HK-2 (cell line): ENCODE measurements around the gene PCDHA6.
"Not testable (repeated sequence)": the region's sequence is repeated elsewhere in the genome, so short reads cannot be mapped to it uniquely, and the experiment has no call there.

Experiments
- DNase-seq: peaks from one replicate; pipeline ENCODE4 v3.0.0-alpha.2; 2018; ENCODE audit not compliant: unreplicated experiment

The PCDHA6 gene

DNA sequence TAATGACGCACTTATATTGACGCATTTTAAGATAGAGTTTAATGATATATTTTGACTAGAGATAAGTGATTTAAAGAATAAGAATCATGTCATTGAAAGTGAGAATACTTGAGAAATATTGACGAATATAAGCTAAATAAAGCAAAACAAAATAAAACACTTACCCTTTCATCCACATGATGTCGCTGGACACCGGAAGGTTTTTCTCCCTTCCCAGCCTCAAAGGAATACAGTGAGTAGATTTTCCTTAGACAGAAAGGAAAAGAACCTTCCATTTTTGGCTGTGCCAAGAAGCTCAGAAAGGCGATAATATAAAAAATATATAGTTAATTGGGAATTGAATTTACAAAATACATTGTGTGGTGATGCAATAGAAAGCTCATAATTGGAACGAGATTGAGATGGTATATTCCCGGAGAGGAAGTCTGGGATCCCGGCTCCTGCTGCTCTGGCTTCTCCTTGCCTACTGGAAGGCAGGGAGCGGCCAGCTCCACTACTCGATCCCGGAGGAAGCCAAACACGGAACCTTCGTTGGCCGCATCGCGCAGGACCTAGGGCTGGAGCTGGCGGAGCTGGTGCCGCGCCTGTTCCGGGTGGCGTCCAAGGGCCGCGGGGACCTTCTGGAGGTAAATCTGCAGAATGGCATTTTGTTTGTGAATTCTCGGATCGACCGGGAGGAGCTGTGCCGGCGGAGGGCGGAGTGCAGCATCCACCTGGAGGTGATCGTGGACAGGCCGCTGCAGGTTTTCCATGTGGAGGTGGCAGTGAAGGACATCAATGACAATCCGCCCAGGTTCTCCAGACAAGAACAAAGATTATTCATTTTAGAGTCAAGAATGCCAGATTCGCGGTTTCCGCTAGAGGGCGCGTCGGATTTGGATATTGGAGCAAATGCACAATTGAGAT is 6.1 kb upstream of the PCDHA6 start, which contains the start of gene PCDHA5:
TSS of gene PCDHA5 (plus strand) at position 239 of the 906 bp plus-strand sequence.
- peak; percentile 16 for DNase-seq

DNA sequence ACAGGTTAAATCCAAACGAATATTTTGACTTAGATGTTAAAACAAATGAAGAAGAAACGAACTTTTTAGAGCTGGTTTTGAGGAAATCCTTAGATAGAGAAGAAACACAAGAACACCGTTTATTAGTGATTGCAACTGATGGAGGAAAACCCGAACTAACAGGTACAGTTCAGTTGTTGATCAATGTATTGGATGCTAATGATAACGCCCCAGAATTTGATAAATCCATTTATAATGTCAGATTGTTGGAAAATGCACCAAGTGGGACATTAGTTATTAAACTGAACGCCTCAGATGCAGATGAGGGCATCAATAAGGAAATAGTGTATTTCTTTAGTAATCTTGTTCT is 5.5 kb upstream of the PCDHA6 start:
- no peak for DNase-seq

GRCh38 chr5:140822969-140823368 is 4.8 kb upstream of the PCDHA6 start:
- DNase-seq, result not testable (repeated sequence)

- DNase-seq, result no peak
These were observed 4.3 kb upstream of the PCDHA6 start for GRCh38 chr5:140823475-140823874.

DNA sequence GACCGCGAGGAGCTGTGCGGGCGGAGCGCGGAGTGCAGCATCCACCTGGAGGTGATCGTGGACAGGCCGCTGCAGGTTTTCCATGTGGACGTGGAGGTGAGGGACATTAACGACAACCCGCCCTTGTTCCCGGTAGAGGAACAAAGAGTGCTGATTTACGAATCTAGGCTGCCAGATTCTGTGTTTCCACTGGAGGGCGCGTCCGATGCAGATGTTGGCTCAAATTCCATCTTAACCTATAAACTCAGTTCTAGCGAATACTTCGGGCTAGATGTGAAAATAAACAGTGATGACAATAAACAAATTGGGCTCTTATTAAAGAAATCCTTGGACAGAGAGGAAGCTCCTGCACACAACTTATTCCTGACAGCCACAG is 590 bp downstream of the PCDHA6 start:
- DNase-seq, result no peak

DNA sequence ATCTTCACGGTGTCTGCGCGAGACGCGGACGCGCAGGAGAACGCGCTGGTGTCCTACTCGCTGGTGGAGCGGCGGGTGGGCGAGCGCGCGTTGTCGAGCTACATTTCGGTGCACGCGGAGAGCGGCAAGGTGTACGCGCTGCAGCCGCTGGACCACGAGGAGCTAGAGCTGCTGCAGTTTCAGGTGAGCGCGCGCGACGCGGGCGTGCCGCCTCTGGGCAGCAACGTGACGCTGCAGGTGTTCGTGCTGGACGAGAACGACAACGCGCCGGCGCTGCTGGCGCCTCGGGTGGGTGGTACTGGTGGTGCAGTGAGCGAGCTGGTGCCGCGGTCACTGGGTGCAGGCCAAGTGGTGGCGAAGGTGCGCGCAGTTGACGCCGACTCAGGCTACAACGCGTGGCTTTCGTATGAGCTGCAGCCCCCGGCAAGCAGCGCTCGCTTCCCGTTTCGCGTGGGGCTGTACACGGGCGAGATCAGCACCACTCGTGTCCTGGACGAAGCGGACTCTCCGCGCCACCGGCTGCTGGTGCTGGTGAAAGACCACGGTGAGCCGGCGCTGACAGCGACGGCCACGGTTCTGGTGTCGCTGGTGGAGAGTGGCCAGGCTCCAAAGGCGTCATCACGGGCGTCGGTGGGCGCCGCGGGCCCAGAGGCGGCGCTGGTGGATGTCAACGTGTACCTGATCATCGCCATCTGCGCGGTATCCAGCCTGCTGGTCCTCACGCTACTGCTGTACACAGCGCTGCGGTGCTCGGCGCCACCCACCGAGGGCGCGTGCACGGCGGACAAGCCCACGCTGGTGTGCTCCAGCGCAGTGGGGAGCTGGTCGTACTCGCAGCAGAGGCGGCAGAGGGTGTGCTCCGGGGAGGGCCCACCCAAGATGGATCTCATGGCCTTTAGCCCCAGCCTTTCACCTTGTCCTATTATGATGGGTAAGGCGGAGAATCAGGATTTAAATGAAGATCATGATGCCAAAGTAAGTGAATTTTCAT is 2.0 kb downstream of the PCDHA6 start:
- not testable (repeated sequence) for DNase-seq

DNA sequence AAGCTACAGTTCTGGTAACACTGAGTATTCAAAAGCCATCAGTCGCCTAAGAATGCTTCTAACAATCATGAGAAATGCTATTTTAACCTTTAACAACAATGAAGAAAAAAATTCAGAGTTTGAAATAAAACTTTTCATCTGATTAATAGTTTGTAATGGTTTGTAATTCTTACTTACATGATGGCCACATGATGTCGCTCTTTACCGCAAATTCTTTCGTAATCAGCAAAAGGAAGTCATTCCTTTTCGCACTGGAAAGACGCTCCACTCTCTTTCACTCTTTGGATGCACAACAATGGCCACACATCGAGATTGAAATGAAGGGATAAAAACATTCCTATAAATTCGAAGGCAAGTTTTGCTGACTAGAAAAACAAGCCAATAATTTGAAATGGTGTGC is 6.2 kb downstream of the PCDHA6 start, which contains the start of gene PCDHA7:
TSS of gene PCDHA7 (plus strand) at position 277 of the 400 bp plus-strand sequence. CDS start at position 392, 115 bp downstream.
- no peak for DNase-seq

- not testable (repeated sequence) for DNase-seq
These were observed 6.8 kb downstream of the PCDHA6 start for GRCh38 chr5:140834439-140835008.

DNA sequence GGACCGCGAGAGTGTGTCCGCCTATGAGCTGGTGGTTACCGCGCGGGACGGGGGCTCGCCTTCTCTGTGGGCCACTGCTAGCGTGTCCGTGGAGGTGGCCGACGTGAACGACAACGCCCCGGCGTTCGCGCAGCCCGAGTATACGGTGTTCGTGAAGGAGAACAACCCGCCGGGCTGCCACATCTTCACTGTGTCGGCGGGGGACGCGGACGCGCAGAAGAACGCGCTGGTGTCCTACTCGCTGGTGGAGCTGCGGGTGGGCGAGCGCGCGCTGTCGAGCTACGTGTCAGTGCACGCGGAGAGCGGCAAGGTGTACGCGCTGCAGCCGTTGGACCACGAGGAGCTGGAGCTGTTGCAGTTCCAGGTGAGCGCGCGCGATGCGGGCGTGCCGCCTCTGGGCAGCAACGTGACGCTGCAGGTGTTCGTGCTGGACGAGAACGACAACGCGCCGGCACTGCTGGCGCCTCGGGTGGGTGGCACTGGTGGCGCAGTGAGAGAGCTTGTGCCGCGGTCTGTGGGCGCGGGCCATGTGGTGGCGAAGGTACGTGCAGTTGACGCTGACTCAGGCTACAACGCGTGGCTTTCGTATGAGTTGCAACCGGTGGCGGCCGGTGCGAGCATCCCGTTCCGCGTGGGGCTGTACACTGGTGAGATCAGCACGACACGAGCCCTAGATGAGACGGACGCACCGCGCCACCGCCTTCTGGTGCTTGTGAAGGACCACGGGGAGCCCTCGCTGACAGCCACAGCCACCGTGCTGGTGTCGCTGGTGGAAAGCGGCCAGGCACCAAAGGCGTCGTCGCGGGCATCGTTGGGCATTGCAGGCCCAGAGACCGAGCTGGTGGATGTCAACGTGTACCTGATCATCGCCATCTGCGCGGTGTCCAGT is 8.1 kb downstream of the PCDHA6 start:
- DNase-seq, result no peak

- DNase-seq, result no peak
These were observed 13.5 kb downstream of the PCDHA6 start, which contains the start of gene PCDHA8 for GRCh38 chr5:140840978-140841962. TSS of gene PCDHA8 (plus strand) at chr5:140841187. CDS start at chr5:140841322, 135 bp downstream.

GRCh38 chr5:140842798-140843733 is 15.3 kb downstream of the PCDHA6 start:
- no peak for DNase-seq

DNA sequence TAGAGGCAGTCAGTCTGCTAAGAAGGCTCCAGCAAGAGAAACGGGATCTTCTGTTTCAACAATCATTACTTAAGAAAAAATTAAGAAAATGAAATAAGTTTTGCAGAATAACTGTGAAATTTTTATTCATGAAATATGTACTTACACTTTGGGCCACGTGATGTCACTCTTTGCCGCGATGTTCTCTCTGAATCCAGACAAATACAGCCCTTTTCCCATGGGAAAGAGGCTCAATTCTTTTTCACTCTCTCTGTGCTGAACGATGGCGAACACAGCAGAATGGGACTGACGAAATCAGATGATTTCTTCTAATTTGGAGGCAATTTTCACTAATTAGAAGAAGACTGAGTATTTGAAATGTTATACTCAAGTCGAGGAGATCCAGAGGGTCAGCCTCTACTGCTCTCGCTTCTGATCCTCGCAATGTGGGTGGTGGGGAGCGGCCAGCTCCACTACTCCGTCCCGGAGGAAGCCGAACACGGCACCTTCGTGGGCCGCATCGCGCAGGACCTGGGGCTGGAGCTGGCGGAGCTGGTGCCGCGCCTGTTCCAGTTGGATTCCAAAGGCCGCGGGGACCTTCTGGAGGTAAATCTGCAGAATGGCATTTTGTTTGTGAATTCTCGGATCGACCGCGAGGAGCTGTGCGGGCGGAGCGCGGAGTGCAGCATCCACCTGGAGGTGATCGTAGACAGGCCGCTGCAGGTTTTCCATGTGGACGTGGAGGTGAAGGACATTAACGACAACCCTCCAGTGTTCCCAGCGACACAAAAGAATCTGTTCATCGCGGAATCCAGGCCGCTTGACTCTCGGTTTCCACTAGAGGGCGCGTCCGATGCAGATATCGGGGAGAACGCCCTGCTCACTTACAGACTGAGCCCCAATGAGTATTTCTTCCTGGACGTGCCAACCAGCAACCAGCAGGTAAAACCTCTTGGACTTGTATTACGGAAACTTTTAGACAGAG is 20.7 kb downstream of the PCDHA6 start, which contains the start of gene PCDHA9:
TSS of gene PCDHA9 (plus strand) at position 244 of the 964 bp plus-strand sequence. CDS start at position 358, 114 bp downstream.
- DNase-seq, result not testable (repeated sequence)

GRCh38 chr5:140849831-140850634 is 22.3 kb downstream of the PCDHA6 start:
- DNase-seq, result not testable (repeated sequence)

DNA sequence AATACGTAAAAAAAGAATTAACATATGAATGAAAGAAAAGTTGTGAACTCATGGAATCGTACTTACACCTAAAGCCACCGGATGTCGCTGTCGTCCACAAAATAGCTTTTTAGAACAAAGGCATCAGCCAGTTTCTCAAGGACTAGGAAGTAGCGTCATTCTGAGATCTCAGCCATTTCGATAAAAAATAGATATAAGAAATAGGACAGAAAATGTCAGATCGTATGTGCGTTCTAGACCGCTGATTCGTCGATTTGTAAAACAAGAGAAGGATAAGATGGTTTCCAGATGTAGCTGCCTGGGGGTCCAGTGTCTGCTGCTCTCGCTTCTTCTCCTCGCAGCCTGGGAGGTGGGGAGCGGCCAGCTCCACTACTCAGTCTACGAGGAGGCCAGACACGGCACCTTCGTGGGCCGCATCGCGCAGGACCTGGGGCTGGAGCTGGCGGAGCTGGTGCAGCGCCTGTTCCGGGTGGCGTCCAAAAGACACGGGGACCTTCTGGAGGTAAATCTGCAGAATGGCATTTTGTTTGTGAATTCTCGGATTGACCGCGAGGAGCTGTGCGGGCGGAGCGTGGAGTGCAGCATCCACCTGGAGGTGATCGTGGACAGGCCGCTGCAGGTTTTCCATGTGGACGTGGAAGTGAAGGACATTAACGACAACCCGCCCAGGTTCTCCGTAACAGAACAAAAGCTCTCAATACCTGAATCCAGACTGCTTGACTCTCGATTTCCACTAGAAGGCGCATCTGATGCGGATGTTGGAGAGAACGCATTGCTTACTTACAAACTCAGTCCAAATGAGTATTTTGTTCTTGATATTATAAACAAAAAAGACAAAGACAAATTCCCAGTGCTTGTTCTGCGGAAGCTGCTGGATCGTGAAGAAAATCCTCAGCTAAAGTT is 28.3 kb downstream of the PCDHA6 start, which contains the start of gene PCDHA10:
TSS of gene PCDHA10 (plus strand) at position 126 of the 903 bp plus-strand sequence. CDS start at position 278, 152 bp downstream.
- no peak for DNase-seq
